Fibroblast of villous mesenchyme (primary cell): ENCODE data around the gene MPC2. TPM values are rescaled to one million over a fixed set of nuclear protein-coding genes. Genes with fewer than 3 reads are reported as not detected.

Experiments
- DNase-seq: peaks from one replicate; pipeline ENCODE4 v3.0.0-alpha.2; 2010; ENCODE audit warnings: low read depth
- H3K4me3 ChIP-seq: 2 replicates; pipeline ENCODE4 v1.5.1; 2011; ENCODE audit warnings: low read depth, mild to moderate bottlenecking, low read length
- total RNA-seq: library from RNA; depleted of rRNA; stranded (reverse); fragments of >200 nt; gene quantifications from 2 replicates; pipeline ENCODE4 v1.2.3, GENCODE V29; 2012
- TF ChIP-seq, protein P1 (sequence below): IDR thresholded peaks from 2 replicates; pipeline ENCODE4 v1.5.1; 2012; ENCODE audit warnings: low read depth, mild to moderate bottlenecking, low read length; ENCODE audit not compliant: insufficient read depth

The MPC2 gene
- total RNA-seq, 1 donor = 33.7 TPM

DNA sequence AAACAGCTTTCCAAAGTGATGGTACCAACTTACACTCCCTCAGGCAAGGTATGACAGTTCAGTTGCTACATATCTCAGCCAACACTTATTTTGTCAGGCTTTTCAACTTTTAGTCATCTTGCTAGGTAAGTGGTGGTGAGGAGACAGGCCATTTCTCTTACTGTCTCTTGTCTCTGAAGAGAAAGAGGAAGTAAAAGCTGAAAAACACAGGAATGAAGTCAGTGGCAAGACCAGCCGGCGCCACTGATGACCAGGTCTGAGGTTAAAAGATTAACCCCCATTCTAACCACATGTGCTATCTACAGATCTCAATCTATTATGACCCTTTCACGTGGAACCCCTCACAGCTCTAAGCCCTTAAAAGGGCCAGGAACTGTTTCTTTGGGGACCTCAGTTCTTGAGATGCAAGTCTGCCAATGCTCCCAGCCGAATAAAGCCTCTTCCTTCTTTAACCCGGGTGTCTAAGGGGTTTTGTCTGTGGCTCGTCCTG, 27.1 kb downstream of the MPC2 start:
- DNase-seq = no peak
- H3K4me3 ChIP-seq = no peak overlapping the region
- TF ChIP-seq, protein P1, sequence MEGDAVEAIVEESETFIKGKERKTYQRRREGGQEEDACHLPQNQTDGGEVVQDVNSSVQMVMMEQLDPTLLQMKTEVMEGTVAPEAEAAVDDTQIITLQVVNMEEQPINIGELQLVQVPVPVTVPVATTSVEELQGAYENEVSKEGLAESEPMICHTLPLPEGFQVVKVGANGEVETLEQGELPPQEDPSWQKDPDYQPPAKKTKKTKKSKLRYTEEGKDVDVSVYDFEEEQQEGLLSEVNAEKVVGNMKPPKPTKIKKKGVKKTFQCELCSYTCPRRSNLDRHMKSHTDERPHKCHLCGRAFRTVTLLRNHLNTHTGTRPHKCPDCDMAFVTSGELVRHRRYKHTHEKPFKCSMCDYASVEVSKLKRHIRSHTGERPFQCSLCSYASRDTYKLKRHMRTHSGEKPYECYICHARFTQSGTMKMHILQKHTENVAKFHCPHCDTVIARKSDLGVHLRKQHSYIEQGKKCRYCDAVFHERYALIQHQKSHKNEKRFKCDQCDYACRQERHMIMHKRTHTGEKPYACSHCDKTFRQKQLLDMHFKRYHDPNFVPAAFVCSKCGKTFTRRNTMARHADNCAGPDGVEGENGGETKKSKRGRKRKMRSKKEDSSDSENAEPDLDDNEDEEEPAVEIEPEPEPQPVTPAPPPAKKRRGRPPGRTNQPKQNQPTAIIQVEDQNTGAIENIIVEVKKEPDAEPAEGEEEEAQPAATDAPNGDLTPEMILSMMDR = no peak

- DNase-seq = no peak
- TF ChIP-seq, protein P1 = no peak
- H3K4me3 ChIP-seq = no peak overlapping the region
Measured at GRCh38 chr1:167905671-167906070, 31.2 kb downstream of the MPC2 start.

DNA sequence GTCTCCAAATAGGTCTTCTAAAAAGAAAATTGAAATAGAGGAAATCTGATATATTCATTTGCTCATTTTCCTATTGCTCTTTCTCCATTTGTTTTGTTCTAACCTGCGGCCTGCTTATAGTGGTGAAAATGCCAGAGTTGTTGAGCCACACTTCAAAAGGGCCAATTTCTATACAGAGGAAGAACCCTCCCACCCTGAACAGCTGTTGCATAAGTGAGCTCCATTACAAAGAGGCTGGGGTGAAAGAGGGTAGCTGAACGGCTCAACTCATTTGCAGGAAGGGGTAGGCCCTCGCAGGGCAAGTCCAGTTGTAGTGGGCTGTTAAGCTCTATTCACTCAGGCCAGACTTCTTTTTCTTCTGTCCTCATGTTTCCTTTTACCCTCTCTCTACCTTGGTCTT, 31.7 kb downstream of the MPC2 start:
- no peak overlapping the region for H3K4me3 ChIP-seq
- TF ChIP-seq, protein P1 = no peak
- DNase-seq = peak; percentile 56

GRCh38 chr1:167904652-167905130, 32.2 kb downstream of the MPC2 start:
- peak; percentile 86 for DNase-seq
- H3K4me3 ChIP-seq = no peak overlapping the region
- TF ChIP-seq, protein P1 = no peak

- TF ChIP-seq, protein P1 = no peak
- DNase-seq = no peak
- no peak overlapping the region for H3K4me3 ChIP-seq
Measured at GRCh38 chr1:167900907-167901306, 36.0 kb downstream of the MPC2 start.

GRCh38 chr1:167899253-167899681, 37.6 kb downstream of the MPC2 start:
- DNase-seq = no peak
- H3K4me3 ChIP-seq = no peak overlapping the region
- TF ChIP-seq, protein P1 = no peak
